HG02943 (cell line): ENCODE data around the gene LTBP2.

Experiments
- ATAC-seq: cut with Tn5 transposase; IDR thresholded peaks from one replicate; pipeline ENCODE4 v1.9.1; 2021; ENCODE audit warnings: mild to moderate bottlenecking, low read depth, moderate library complexity; ENCODE audit not compliant: unreplicated experiment

LTBP2 gene

DNA sequence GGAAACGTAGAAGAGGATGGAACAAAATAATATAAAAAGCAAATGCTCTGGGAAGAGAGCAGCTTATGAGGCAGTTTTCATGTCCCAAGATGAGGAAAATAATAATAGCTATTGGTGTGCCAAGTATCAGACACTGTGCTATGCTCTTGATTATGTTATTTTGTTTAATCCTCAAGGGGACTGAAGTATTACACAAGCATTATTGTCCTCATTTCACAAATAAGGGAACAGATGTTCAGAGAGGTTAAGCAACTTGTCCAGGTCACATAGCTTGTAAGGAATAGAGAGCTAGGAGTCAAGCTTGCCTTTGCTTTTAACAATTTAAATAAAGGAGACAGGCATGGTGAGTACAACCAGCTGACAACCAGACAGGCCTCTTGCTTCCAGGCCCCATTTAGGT, 26.9 kb upstream of the LTBP2 start:
- no peak for ATAC-seq

DNA sequence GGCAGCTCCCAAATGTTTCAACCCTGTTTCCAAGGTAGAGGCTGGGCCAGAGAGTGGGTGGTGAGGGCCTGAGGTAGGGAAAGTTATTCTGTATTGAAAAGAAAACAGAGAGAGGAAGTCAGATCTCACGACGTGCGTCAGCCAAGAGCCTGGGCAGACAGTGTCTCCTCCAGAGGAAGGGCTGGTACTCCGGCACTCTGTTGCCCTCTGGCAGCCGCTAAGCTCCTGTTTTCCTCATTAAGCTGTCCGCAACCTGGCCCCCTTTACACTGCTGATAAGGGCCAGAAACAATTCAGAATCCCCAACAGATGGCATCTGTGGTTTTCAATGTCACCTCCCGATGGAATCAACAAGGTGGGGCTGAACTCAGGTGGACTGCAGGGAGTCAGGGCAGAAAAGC, 26.0 kb upstream of the LTBP2 start:
- no peak for ATAC-seq

DNA sequence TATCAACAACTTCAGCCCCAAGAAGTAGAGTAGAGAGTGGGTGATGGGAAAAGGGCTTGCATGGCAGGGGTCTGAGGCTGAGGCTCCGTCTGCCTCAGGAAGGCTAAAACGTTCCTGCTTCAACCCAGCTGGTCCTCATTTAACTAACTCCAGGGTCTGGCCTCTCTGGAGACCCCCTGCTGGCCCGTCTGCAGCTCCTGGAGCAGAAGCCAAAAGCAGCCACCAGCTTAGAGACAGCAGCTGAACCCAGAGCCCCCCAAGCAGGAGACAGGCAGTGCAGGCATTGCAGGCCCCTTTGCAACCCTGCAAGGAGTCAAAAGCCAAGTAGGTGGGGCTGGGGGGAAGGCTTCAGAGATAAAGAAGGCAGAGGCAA, 25.1 kb upstream of the LTBP2 start:
- no peak for ATAC-seq

DNA sequence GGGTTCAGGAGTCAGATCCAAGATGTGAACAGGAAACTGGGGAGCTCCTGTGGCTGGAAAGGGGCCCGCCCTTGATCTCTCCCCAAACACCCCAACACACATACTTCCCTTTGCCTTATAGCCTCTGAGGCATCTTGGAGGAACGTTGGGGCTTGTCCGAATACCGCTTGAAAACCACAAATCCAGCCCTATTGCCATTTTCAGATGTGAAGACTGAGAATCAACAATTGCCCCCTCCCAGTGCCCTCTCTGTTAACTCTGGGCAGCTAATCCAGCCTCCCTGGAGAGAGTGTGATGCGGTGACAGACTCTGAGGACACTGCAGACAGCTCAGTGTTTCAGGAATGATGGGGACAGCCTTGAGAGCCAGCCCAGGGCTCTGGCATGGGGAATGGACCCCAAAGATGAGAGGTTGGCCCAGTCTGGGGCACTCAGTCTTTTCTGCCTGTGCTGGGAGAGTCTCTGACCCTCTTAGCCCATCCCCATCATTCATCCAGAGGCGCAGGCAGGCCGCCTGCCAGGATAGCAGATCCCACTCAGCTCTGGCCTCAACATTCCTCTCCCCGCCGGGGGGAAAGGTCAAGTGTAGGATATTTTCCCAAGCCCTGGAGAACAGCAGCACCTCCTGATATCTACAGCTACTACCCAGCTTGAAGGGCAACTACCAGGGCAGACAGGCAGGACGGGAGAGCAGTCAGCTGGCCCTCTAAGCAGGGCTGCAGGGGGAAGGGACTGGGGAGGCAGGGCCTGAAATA, 24.6 kb upstream of the LTBP2 start:
- ATAC-seq: no peak

DNA sequence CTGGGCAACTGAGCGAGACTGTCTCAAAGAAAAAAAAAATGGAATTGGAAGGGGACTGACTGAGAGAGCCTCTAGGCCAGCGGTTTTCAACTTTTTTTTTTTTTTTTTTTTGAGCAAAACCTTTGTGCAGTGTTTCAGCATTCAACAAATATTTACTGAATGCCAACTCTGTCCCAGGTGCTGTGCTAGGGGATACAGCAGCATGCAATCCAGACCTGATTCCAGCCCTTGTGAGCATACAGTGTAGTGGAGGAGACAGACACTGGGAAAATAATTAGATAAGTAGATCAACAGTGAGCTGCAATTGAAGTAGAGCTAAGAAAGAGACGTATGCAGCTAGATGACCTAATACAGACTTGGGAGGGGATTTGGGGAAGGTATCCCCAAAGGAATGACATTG, 23.8 kb upstream of the LTBP2 start:
- no peak for ATAC-seq

DNA sequence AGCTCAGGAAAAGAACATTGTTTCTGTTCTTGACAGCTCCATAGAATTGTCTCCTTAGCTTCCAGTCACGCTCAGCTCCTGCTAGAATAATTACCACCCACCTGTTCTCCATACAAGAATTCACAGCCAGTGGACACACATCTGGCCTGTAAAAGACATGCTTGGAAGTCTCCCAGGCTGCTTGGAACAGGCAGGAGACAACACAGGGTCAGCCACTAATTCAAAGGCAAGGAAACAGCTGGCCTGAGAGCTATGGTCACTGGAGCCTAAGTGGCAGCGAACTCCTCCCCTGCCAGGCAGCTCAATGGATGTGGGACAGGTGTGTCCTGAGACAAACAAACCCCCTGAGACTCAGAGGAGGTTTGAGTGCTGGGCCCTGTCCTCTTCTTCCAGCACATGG, 22.9 kb upstream of the LTBP2 start:
- ATAC-seq: no peak

DNA sequence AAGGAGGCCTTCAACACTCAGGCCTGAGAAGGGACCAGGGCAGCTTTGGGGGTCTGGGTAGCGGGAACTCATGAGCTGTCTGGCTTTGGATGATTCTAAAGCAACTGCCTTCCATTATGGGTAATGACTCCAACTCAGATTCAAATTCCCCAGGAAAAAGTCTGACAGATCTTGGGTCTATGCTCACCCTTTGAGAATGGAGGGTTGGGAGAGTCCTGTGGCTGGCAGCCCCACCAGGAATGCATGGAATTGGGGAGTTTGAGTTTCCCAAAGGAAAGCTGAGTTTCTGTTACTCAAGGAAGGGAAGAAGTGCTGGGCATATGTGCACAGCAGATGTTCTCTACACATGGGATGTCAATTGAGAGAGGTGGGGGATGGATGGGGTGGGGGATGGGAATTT, 22.4 kb upstream of the LTBP2 start:
- no peak for ATAC-seq

DNA sequence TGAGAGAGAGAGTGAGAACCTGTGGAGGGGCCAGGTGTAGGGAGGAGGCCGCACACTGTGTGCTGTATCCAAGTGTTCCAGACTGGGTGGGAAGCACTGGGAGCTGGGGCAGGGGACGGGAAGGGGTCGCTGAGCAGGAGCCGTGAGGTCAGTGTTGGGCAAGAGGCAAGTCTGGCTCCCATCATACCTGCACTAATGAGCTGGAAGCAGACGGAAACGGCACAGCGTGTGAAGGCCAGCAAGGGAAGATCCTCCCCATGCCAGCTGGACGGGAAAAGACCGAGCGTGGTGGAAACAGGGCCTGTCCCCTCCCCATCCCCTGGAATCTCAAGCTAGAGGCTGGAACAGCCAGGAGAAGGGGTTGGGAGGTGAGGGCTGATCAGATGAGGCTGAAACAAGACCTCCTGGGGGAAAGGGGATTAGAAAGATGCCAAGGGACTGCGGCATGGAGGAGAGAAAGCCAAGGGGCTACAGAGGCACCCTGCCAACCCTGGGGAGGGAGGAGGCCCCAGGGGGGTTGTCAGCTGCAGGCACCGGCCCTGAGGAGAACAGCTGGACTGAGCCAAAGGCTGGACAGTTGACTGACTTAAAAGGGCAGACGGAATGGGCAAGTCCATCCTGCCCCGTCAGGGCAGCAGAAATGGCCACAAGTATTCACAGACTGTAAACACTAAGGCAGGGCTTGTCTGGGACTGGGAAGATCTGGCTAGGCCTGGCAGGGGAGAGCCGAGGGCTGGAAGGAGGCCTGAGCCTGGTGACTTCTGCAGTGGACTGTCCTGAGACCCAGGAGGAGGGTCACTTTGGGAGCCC, 19.0 kb upstream of the LTBP2 start:
- no peak for ATAC-seq

DNA sequence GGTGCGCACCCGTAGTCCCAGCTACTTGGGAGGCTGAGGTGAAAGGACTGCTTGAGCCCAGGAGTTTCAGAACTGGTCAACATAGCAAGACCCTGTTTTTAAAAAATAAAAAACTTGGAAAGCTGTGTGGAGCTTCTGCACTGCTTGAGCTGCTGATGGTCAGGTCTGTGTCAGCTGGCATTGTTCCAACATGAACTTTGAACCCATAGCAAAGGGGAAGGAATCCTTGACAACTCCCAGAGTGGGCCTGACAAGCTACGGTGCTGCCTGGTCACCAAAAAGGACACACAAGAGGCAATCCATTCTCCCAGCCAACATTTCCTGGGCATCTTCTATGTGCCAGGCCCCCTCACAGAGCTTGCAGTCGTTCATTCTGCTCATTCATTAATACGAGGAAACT, 16.4 kb upstream of the LTBP2 start:
- ATAC-seq: no peak

DNA sequence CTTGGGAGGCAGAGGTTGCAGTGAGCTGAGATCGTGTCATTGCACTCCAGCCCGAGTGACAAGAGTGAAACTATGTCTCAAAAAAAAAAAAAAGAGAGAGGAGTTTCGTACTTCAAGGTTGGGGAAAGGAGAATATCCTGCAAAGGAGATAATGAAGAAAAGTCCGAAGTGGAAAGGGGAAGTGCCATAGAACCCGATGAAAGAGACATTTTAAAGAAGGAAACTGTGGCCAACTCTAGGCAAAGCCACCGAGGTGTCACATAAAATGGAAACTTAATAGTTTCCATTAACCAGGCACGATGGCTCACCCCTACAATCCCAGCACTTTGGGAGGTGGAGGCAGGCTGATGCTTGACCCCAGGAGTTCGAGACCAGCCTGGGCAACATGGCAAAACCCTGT, 15.0 kb upstream of the LTBP2 start:
- no peak for ATAC-seq

DNA sequence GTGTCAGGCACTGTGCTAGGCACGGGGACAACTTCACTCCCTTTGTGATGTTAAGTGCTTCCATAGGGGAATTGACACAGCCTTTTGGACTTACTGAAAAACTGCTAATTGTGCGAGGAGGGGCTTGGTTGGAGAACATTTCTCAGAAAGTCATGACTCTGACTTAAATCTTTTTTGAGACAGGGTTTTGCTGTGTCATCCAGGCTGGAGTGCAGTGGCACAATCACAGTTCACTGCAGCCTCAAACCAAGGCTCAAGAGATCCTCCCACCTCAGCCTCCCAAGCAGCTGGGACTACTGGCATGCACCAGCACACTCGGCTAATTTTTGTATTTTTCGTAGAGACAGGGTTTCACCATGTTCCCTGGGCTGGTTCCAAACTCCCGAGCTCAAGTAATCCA, 10.2 kb upstream of the LTBP2 start:
- no peak for ATAC-seq

DNA sequence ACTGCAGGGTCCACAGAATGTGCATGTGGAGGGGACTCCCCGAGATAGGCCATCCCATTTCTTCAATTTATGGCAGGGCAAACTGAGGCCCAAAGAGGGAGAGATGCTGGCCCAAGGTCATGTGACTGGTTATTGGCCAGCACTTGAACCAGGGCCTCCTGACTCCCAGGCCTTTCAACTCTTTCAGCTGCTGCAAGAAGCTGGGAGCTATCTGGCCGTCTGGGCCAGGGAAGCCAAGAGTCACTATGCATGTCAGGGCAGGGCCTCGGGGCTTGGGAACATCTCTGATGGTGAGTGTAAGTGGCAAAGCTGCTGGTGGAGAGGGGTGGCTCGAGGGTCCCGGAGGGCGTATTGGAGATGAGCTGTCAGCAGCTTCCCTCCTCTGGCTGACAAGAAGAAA, 9.5 kb upstream of the LTBP2 start:
- no peak for ATAC-seq

DNA sequence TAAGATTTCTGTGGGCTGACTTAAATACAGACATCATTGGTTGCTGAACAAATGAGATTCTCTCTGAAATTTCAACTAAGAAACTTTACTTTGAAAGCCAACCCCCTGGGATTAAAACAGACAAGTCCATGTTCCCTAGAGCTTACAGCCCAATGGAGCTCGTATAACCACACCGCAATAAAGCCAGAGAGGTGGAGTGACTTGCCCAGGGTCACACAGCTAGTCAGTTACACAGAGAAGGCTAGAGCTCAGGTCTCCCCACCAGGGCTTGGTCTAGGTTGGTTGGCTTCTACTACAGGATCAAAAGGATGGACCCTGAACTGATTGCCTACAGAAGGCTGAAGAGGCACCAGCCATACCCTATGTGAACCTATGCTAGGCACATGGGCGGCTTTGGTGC, 8.9 kb upstream of the LTBP2 start:
- ATAC-seq: no peak

DNA sequence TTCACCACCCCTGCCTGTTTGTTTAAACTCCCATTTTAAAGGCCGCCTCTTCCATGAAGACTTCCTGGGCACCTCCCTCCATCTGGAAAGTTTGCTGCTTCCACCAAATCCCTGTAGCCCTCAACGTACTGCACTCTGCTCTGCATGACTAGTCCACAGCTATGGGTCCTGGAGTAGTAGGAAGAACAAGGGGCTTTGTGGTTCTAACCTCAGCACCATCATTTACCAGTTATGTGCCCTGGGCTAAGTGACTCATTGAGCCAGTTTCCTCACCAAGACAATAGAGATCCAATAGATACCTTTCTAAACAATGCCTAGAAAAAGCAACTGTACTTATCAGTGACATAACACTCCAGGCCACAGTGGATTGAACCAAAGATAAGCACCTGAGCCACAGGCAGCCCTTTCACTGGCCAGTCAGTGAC, 8.5 kb upstream of the LTBP2 start:
- no peak for ATAC-seq

DNA sequence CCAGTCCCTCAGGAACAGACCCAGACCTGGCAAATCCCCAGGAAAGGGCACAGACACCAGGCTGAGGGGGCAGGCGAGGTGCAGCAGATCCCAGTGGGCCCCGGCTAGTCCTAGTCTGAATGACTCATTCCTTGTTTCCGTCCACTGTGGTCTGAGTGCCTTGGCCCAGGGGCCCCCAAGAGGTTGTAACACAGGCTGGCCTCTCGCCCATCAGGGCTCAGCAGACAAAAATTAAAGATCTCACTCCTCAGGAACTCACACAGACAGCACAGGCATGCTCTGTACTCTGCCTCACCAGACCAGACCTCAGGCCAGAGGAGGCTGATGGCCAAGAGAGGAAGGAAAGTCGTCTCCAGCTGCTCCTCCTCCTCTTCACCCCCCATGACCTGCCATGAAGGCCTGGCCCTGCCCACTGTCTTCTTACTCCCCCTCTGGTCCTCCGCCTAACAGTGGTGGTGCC, 7.7 kb upstream of the LTBP2 start:
- no peak for ATAC-seq

DNA sequence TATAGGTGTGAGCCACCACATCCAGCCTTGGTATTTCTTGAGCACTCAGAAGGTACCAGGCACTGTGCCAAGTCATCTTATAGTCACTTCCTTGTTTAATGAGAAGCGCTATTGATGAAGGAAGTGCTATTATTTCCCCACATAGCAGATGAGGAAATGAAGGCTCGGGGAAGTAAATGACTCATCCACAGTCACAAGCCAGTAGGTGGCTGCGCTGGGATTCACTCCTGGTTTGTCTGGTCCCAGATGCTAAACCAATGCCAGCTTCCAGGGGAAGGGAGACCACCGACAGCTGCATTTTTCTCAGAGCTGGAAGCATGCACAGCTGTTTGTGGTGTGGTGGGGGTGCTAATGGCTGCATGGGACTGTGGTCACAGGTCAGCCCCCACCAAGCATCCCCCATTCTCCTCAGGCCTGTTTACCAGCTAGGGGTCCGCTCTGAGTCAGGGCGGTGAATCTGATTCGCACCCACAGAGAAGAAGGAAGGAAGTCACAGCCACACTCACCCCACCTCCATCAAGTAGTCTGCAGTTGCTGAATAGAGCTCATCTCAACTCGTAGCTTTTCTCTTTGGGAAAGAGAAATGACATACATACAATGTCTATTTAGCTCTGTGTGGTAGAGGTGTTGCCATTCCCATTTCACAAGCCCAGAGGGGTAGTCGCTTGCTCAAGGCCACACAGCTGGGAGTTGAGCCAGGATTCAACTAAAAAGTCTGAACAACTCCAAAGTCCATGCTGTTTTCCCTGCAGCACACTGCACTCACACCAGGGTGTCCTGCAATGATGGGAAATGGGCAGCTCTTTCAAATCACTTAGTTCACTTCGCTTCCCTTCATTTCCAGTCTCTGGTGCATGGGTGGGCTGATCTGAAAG, 6.3 kb upstream of the LTBP2 start:
- ATAC-seq: no peak

DNA sequence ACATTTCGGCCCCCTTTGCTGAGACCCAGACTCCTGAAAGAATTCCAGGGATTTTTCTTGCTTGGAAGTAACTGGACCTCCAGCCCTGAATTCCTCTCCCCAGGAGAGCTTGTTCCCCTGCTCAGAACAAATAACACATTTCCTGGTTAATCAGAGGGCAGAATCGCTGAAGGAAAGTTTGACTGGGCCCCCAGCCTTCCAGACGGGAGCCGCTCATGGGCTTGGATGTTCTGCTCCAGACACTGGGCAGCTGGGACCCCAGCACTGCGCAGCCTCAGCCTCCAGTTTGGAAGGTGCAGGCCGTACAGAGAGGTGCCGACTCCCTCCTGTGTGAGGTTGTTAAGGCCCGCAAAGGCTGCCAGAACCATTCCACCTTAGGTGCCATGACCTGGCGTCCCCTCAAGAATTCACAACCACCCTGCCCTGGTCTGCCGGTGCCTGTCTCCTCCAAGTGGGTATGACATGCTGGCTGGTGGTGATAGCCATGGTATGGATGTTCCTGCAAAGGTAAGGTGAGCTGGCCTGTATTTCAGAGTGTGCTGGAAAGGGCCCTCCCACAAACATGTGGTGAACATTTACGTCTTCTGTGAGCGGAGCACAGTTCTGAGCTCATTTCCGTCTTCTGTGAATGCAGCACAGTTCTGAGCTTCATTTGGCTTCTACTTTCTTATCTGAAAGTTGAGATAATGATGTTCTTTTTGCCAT, 5.1 kb upstream of the LTBP2 start:
- ATAC-seq: no peak

DNA sequence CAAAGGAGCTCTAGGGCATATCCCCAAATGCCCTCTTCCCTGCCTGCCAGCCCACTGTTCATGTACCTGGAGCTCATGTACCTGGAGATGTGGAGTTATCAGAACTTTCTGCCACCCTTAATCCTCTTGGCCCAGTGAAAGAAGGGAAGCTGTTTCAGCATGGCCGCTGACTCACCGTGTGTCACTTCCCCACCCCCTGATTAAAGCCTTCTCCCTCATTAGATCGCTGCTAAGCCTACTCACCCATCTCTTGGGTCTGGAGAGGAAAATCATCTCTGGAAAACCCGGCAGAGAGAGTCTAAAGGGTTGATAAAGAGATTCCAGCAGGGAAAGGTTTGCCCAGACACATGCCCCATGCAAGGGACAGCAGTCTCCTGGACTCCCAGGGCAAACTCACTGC, 4.5 kb upstream of the LTBP2 start:
- ATAC-seq: no peak

DNA sequence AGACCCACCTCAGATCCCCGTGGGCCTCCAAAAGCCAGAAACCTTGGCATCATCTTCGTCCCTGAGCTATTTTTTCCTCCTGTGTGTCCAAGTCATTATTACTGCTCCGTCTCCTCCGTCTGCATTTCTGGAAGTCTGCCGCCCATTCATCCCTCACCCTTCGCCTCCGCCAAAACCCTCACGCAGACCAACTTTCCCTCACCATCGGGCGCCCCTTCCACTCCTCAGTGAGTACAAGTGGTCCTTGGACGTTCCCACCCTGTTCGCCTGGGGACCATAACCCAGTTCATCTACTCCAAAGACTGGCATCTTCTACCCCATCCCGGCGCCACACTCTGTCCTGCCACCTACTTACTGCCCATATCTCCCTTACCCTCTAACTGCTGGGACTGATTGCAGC, 3.7 kb upstream of the LTBP2 start:
- ATAC-seq: no peak
